KMS-11 (cell line): ENCODE measurements around the gene IL24.

ENCODE experiments used
- H2AFZ ChIP-seq: fragments of 200-600 bp; sonication (generic); 2 replicates; pipeline ENCODE4 v1.6.1; 2016; ENCODE audit warnings: antibody characterized with exemption, mixed run types, low read depth
- H3K27ac ChIP-seq: fragments of 200-600 bp; sonication (generic); 2 replicates; pipeline ENCODE4 v1.6.1; 2016; ENCODE audit warnings: mild to moderate bottlenecking, mixed run types
- H3K27me3 ChIP-seq: fragments of 200-600 bp; sonication (generic); 2 replicates; pipeline ENCODE4 v1.6.1; 2017; ENCODE audit warnings: mild to moderate bottlenecking, low read depth, mixed run types, moderate library complexity; ENCODE audit not compliant: insufficient read depth
- H3K36me3 ChIP-seq: fragments of 200-600 bp; sonication (generic); 2 replicates; pipeline ENCODE4 v1.6.1; 2017; ENCODE audit warnings: mild to moderate bottlenecking, mixed run types; ENCODE audit not compliant: insufficient read depth
- H3K4me1 ChIP-seq: fragments of 200-600 bp; sonication (generic); 2 replicates; pipeline ENCODE4 v1.6.1; 2016; ENCODE audit warnings: mild to moderate bottlenecking, low read depth, mixed run types; ENCODE audit not compliant: poor library complexity, severe bottlenecking
- H3K4me2 ChIP-seq: fragments of 200-600 bp; sonication (generic); 2 replicates; pipeline ENCODE4 v1.7.0; 2016; ENCODE audit warnings: mild to moderate bottlenecking, mixed run types
- H3K4me3 ChIP-seq: fragments of 200-600 bp; sonication (generic); IDR thresholded peaks from 2 replicates; pipeline ENCODE4 v1.6.1; 2017; ENCODE audit warnings: low read depth, low read length, mixed read lengths; ENCODE audit not compliant: insufficient read depth
- H3K79me2 ChIP-seq: fragments of 200-600 bp; sonication (generic); 2 replicates; pipeline ENCODE4 v1.6.1; 2016; ENCODE audit warnings: low read depth, mixed run types; ENCODE audit not compliant: insufficient read depth
- H3K9ac ChIP-seq: fragments of 200-600 bp; sonication (generic); 2 replicates; pipeline ENCODE4 v1.6.1; 2016; ENCODE audit warnings: mild to moderate bottlenecking, mixed run types
- H4K20me1 ChIP-seq: fragments of 200-600 bp; sonication (generic); 2 replicates; pipeline ENCODE4 v1.6.1; 2016; ENCODE audit warnings: mild to moderate bottlenecking, mixed run types; ENCODE audit not compliant: insufficient read depth
- TF ChIP-seq, protein P1 (sequence below): fragments of 200-600 bp; sonication (generic); conservative IDR thresholded peaks from 2 replicates; pipeline ENCODE4 v1.6.1; 2017; ENCODE audit warnings: low read depth, mild to moderate bottlenecking, antibody characterized with exemption, low read length, moderate library complexity, mixed read lengths

IL24 gene

DNA sequence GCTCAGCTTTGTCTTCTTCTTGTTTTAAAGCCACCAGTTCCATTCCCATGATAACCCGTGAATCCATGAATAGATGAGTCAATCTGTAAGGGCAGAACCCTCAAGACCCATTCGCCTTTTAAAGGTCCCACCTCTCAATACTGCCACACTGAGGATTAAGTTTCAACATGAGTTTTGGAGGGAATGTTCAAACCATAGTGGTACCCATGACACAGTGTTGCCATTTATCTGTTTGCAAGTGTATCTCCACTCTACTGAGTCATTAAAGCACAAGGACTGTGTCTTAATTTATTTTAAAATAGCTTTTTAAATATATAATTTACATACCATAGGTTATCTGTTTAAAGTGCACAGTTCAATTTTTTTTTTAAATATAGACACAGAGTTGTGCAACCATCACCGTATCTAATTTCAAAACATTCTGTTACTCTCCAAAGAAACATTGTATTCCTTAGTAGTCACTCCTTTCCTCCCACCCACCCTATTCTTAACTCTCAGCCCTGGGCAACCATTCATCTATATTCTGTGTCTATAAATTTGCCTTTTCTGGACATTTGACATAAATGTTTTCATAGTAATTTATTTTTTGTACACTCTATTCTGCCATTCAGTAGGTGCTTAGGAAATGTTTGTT lies 4.8 kb upstream of the IL24 start:
- no peaks in the 10 kb centered on the region for H3K36me3 ChIP-seq
- no peak overlapping the region for H2AFZ ChIP-seq
- H3K27me3 ChIP-seq: no peaks in the 10 kb centered on the region; the same call in 1 of the 2 replicates
- no peak overlapping the region for H3K4me2 ChIP-seq
- H3K4me1 ChIP-seq: peaks cover 8% of the 10 kb centered on the region
- H3K4me3 ChIP-seq: no peak overlapping the region
- no peaks in the 10 kb centered on the region for H3K79me2 ChIP-seq
- TF ChIP-seq, protein P1, sequence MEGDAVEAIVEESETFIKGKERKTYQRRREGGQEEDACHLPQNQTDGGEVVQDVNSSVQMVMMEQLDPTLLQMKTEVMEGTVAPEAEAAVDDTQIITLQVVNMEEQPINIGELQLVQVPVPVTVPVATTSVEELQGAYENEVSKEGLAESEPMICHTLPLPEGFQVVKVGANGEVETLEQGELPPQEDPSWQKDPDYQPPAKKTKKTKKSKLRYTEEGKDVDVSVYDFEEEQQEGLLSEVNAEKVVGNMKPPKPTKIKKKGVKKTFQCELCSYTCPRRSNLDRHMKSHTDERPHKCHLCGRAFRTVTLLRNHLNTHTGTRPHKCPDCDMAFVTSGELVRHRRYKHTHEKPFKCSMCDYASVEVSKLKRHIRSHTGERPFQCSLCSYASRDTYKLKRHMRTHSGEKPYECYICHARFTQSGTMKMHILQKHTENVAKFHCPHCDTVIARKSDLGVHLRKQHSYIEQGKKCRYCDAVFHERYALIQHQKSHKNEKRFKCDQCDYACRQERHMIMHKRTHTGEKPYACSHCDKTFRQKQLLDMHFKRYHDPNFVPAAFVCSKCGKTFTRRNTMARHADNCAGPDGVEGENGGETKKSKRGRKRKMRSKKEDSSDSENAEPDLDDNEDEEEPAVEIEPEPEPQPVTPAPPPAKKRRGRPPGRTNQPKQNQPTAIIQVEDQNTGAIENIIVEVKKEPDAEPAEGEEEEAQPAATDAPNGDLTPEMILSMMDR: no peak
- no peak overlapping the region for H3K9ac ChIP-seq
- H3K27ac ChIP-seq: no peak overlapping the region
- H4K20me1 ChIP-seq: no peaks in the 10 kb centered on the region

DNA sequence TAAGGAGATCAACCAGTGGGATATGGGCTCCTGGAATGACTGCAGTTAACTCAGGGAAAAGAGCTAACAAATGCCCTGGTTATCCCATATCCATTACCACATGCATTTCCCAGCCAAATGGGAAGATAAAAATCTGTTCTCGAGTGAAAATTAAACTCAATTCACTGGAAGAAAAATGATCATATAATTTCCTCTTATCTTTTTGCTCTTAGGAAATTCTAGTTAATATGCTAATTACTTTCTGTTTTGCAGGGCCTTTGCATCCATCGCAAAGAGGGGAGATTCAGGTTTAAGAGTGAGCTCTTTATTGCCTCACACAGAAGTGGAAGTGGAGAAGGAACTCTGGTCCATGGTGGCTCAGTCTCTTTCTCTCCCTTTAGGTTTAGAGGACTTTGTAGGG lies 3.9 kb upstream of the IL24 start:
- H3K27ac ChIP-seq: no peak overlapping the region
- no peak overlapping the region for H2AFZ ChIP-seq
- H3K9ac ChIP-seq: no peak overlapping the region
- H3K4me2 ChIP-seq: no peak overlapping the region
- no peaks in the 10 kb centered on the region for H3K79me2 ChIP-seq
- H3K27me3 ChIP-seq: no peaks in the 10 kb centered on the region; the same call in 1 of the 2 replicates
- TF ChIP-seq, protein P1: no peak
- H3K4me3 ChIP-seq: no peak overlapping the region
- no peaks in the 10 kb centered on the region for H3K36me3 ChIP-seq
- H4K20me1 ChIP-seq: no peaks in the 10 kb centered on the region
- peaks cover 4% of the 10 kb centered on the region for H3K4me1 ChIP-seq

DNA sequence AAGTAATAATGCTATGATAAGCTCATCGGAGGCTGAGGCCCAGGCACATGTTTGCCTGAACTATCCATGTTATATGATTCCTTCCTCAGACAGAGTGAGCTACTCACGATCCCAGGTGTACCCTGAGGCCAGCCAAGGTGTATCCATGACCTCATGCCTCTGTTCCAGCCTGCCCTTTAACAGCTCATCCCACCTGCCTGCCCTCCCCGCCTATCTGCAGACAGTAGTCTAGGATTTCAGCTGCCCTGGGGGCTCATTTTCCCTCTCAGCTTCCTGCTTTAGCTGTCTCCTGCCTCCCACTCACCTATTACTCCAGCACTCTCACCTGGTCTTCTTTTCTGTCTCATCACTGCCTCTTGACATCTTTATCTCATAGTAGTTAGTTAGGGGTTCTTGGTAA lies 1.9 kb upstream of the IL24 start:
- Histone ChIP-seq H3K27ac (no peak overlapping the region), H3K27me3 (no peaks in the 10 kb centered on the region; the same call in 1 of the 2 replicates), H3K4me3 (no peak overlapping the region), H2AFZ (no peak overlapping the region), H3K36me3 (no peaks in the 10 kb centered on the region), H3K79me2 (no peaks in the 10 kb centered on the region), H3K4me2 (no peak overlapping the region), H3K4me1 (no peaks in the 10 kb centered on the region), H4K20me1 (no peaks in the 10 kb centered on the region), H3K9ac (no peak overlapping the region)
- TF ChIP-seq, protein P1: no peak

DNA sequence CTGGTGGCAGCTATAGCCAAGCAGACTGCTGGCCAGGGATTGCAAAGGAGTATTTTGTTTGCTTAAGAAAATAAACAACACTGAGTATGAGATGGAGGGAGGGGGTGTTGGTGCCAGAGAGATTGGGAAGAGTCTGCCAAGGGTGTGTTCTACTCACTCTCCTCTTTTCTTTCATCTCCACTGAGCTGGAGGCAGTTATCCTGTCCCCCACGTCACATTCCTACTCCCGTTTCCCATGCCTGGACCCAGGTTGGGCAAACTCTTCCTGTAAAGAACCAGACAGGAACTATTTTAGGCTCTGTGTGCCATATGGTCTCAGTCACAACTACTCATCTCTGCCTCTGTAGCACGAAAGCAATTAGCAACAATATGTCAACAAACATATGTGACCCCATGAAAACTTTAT lies 1.4 kb upstream of the IL24 start:
- no peaks in the 10 kb centered on the region for H3K4me1 ChIP-seq
- no peak overlapping the region for H3K27ac ChIP-seq
- no peaks in the 10 kb centered on the region; the same call in 1 of the 2 replicates for H3K27me3 ChIP-seq
- no peak overlapping the region for H3K9ac ChIP-seq
- H2AFZ ChIP-seq: no peak overlapping the region
- TF ChIP-seq, protein P1: no peak
- no peaks in the 10 kb centered on the region for H4K20me1 ChIP-seq
- no peaks in the 10 kb centered on the region for H3K79me2 ChIP-seq
- no peak overlapping the region for H3K4me3 ChIP-seq
- H3K4me2 ChIP-seq: no peak overlapping the region
- no peaks in the 10 kb centered on the region for H3K36me3 ChIP-seq
